ENCODE data around the gene WFDC8. TPM values are rescaled to one million over a fixed set of nuclear protein-coding genes. Genes with fewer than 3 reads are reported as not detected.
"Not testable (repeated sequence)": the region's sequence is repeated elsewhere in the genome, so short reads cannot be mapped to it uniquely, and the experiment has no call there.

Gene WFDC8
- polyA plus RNA-seq, 1 experiment: not detected

DNA sequence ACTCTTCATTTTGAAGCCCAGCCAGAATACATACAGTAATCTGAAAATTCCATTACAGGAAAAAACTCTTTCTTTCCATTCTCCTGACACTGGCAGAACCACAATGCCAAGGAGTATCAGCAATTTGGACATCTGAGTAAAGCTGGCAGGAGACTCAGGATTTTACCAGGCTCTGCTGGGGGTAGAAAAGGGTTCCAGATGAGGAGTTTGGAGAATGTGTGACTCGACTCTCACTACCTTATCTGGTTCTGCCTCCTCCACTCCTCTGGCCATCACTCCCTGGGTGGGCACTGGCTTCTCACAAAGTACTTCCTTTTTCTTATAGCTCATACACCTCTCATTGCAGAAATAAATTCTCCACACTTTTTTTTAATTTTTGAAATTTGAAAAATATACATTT, 10.6 kb upstream of the WFDC8 start:
- CTCF ChIA-PET: interaction anchor here (1.3 kb wide), 1 partner anchor 182 kb away, joined by 6 read pairs; no protein-coding TSS in a partner anchor
- Histone ChIP-seq H3K36me3 (ENCODE audit: control insufficient read depth, insufficient read depth, low read length) (no peaks in the 10 kb centered on the region), H3K4me3 (ENCODE audit: low read depth, low read length) (no peak overlapping the region), H3K27me3 (ENCODE audit: control insufficient read depth, insufficient read depth, low read length) (no peaks in the 10 kb centered on the region; the same call in 1 of the 2 replicates)
- TF ChIP-seq, protein P1, sequence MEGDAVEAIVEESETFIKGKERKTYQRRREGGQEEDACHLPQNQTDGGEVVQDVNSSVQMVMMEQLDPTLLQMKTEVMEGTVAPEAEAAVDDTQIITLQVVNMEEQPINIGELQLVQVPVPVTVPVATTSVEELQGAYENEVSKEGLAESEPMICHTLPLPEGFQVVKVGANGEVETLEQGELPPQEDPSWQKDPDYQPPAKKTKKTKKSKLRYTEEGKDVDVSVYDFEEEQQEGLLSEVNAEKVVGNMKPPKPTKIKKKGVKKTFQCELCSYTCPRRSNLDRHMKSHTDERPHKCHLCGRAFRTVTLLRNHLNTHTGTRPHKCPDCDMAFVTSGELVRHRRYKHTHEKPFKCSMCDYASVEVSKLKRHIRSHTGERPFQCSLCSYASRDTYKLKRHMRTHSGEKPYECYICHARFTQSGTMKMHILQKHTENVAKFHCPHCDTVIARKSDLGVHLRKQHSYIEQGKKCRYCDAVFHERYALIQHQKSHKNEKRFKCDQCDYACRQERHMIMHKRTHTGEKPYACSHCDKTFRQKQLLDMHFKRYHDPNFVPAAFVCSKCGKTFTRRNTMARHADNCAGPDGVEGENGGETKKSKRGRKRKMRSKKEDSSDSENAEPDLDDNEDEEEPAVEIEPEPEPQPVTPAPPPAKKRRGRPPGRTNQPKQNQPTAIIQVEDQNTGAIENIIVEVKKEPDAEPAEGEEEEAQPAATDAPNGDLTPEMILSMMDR (IDR thresholded peaks at IDR 0.05; ENCODE audit: insufficient read depth, low read depth, low read length): no peak
- POLR2A ChIA-PET: no interaction called here
- DNase-seq (ENCODE audit: low read depth): no peak

DNA sequence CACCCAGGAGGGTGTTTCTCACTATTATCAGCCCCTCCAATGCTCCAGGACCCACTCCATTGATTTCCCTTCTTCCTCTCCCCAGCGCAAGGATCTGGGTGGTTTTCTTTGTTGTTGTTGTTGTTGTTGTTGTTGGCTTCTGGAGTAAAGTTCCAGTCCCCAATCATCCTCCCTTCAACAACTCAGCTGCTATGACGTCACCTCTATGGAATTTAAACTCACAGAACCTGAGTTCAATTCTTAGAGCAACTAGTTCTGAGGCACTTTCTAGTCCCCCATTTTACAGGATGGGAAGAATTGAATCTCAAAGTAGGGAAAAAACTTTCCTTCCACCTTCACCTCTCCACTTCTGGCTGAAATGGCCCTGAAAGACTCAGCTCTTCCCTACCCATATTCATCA, 9.7 kb upstream of the WFDC8 start:
- H3K27me3 ChIP-seq (ENCODE audit: control insufficient read depth, insufficient read depth, low read length): no peaks in the 10 kb centered on the region; the same call in 1 of the 2 replicates
- H3K4me3 ChIP-seq (ENCODE audit: low read depth, low read length): no peak overlapping the region
- TF ChIP-seq, protein P1 (IDR thresholded peaks at IDR 0.05; ENCODE audit: insufficient read depth, low read depth, low read length): no peak
- CTCF ChIA-PET: interaction anchor here (1.3 kb wide), 1 partner anchor 183 kb away, joined by 6 read pairs; no protein-coding TSS in a partner anchor
- DNase-seq (ENCODE audit: low read depth): no peak
- POLR2A ChIA-PET: no interaction called here
- H3K36me3 ChIP-seq (ENCODE audit: control insufficient read depth, insufficient read depth, low read length): no peaks in the 10 kb centered on the region

DNA sequence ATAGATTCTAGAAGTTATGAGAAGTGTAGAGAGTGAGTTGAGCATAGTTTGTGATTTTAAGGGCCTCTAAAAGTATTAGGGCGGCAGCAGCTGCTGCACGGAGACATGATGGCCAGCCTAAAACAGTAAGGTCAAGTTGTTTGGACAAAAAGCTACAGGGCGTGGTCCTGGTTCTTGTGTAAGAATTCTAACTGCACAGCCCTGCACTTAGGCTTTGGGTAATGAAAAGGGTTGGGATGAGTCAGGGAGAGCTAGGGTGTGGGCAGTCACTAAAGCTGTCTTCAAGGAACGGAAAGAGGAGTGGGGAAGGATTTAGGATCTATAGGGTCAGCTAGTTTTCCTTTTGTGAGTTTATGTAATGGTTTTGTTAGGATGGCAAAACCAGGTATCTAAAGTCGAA, 6.9 kb upstream of the WFDC8 start:
- not testable (repeated sequence) for H3K27me3 ChIP-seq (ENCODE audit: control insufficient read depth, insufficient read depth, low read length)

DNA sequence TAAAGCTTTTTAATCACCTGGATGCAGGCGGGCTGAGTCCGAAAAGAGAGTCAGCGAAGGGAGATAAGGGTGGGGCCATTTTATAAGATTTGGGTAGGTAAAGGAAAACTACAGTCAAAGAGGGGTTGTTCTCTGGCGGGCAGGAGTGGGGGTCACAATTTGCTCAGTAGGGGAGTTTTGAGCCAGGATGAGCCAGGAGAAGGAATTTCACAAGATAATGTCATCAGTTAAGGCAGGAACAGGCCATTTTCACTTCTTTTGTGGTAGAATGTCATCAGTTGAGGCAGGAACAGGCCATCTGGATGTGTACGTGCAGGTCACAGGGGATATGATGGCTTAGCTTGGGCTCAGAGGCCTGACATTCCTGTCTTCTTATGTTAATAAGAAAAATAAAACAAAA, 5.2 kb upstream of the WFDC8 start:
- DNase-seq (ENCODE audit: low read depth); CTCF ChIA-PET; POLR2A ChIA-PET: not testable (repeated sequence)

More for the DNA sequence above, 6.9 kb upstream of the WFDC8 start:
- POLR2A ChIA-PET; H3K4me3 ChIP-seq (ENCODE audit: low read depth, low read length); DNase-seq (ENCODE audit: low read depth); H3K36me3 ChIP-seq (ENCODE audit: control insufficient read depth, insufficient read depth, low read length): not testable (repeated sequence)
- CTCF ChIA-PET: interaction anchor here (1.6 kb wide), 1 partner anchor 185 kb away, joined by 7 read pairs; no protein-coding TSS in a partner anchor

DNA sequence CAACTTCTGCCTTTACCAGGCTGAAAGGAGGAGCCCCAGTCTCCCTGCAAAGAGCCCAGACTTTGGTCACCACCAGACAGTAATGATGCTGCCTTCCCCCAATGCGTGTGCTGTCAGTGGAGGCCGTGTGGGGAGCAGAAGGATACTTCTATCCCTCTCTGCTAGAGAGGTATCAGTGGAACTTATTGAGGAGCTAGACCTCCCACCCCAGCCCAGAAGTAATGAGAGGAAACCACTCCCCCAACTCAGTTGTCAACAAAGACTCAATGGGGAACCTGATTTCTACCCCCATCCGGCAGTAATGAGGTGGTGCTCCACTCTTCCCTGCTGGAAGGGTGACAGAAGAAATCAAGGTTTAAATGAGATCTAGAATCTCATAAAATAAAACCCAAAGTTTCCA, 4.4 kb upstream of the WFDC8 start:
- TF ChIP-seq, protein P1 (IDR thresholded peaks at IDR 0.05; ENCODE audit: insufficient read depth, low read depth, low read length): no peak
- Histone ChIP-seq H3K27me3 (ENCODE audit: control insufficient read depth, insufficient read depth, low read length) (peaks cover 4% of the 10 kb centered on the region), H3K4me3 (ENCODE audit: low read depth, low read length) (no peak overlapping the region), H3K36me3 (ENCODE audit: control insufficient read depth, insufficient read depth, low read length) (no peaks in the 10 kb centered on the region)
- no peak for DNase-seq (ENCODE audit: low read depth)
- ChIA-PET CTCF (interaction anchor here (2.0 kb wide), 1 partner anchor 188 kb away, joined by 8 read pairs; no protein-coding TSS in a partner anchor), POLR2A (no interaction called here)

More for the DNA sequence above, 5.2 kb upstream of the WFDC8 start:
- H3K4me3 ChIP-seq (ENCODE audit: low read depth, low read length); H3K27me3 ChIP-seq (ENCODE audit: control insufficient read depth, insufficient read depth, low read length); H3K36me3 ChIP-seq (ENCODE audit: control insufficient read depth, insufficient read depth, low read length): not testable (repeated sequence)

DNA sequence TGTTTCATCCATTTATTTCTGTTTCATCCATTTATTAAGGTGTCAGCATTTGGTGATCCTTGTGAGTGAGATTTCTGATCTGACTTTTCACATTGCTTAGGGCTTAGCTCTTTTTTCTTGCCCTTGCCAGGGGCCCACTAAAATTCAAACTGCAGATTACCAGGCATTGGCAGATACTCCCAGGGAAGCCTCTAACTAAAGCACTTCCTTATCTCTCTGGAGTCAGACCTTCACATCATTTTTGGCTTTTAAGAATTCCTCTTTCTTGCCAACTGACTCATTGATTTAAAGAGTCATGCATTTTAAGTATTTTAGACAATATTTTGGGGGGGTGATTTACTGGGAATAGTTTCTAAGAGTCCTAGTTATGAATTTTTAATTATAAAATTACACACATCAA, 2.6 kb upstream of the WFDC8 start:
- Histone ChIP-seq H3K4me3 (ENCODE audit: low read depth, low read length) (no peak overlapping the region), H3K36me3 (ENCODE audit: control insufficient read depth, insufficient read depth, low read length) (no peaks in the 10 kb centered on the region), H3K27me3 (ENCODE audit: control insufficient read depth, insufficient read depth, low read length) (peaks cover 4% of the 10 kb centered on the region)
- no peak for DNase-seq (ENCODE audit: low read depth)
- POLR2A ChIA-PET: no interaction called here
- CTCF ChIA-PET: no interaction called here
- TF ChIP-seq, protein P1 (IDR thresholded peaks at IDR 0.05; ENCODE audit: insufficient read depth, low read depth, low read length): no peak
